GM23338 (cell line): Measurements from ENCODE around the gene OSBPL7. TPM values are rescaled to one million over a fixed set of nuclear protein-coding genes. Genes with fewer than 3 reads are reported as not detected.

Experiments
- ATAC-seq: fragments of 200-7000 bp; cut with Tn5 transposase; 3 replicates; pipeline ENCODE4 v1.9.1; 2020
- DNase-seq: peaks from one replicate; pipeline ENCODE4 v3.0.0-alpha.2; 2015; ENCODE audit warnings: low spot score
- H2AFZ ChIP-seq: fragments of 200-600 bp; sonication (generic); 2 replicates; pipeline ENCODE4 v1.8.0; 2016; ENCODE audit warnings: antibody characterized with exemption, mild to moderate bottlenecking, moderate library complexity
- H3F3A ChIP-seq: fragments of 200-600 bp; sonication (generic); replicated peaks from 2 replicates; pipeline ENCODE4 v1.8.0; 2017; ENCODE audit warnings: antibody characterized with exemption, mixed run types, low read depth
- H3K27ac ChIP-seq: fragments of 200-600 bp; sonication (generic); 2 replicates; pipeline ENCODE4 v1.6.1; 2016; ENCODE audit warnings: low read depth
- H3K27me3 ChIP-seq: fragments of 200-600 bp; sonication (generic); 2 replicates; pipeline ENCODE4 v1.8.0; 2016; ENCODE audit warnings: mild to moderate bottlenecking, mixed run types, moderate library complexity; ENCODE audit not compliant: insufficient read depth
- H3K36me3 ChIP-seq: fragments of 200-600 bp; sonication (generic); 2 replicates; pipeline ENCODE4 v1.8.0; 2016; ENCODE audit warnings: mild to moderate bottlenecking; ENCODE audit not compliant: insufficient read depth
- H3K4me1 ChIP-seq: fragments of 200-600 bp; sonication (generic); 2 replicates; pipeline ENCODE4 v1.8.0; 2016; ENCODE audit warnings: mild to moderate bottlenecking, moderate library complexity; ENCODE audit not compliant: insufficient read depth
- H3K4me2 ChIP-seq: fragments of 200-600 bp; sonication (generic); 2 replicates; pipeline ENCODE4 v1.7.1; 2017; ENCODE audit warnings: mixed run types
- H3K4me3 ChIP-seq: fragments of 200-600 bp; sonication (generic); 2 replicates; pipeline ENCODE4 v1.6.1; 2016; ENCODE audit warnings: mixed run types
- H3K79me2 ChIP-seq: fragments of 200-600 bp; sonication (generic); replicated peaks from 2 replicates; pipeline ENCODE4 v1.8.0; 2017; ENCODE audit warnings: mild to moderate bottlenecking; ENCODE audit not compliant: insufficient read depth
- H3K9me2 ChIP-seq: fragments of 200-600 bp; sonication (generic); 2 replicates; pipeline ENCODE4 v1.8.0; 2017; ENCODE audit not compliant: insufficient read depth
- H4K20me1 ChIP-seq: fragments of 200-600 bp; sonication (generic); replicated peaks from 2 replicates; pipeline ENCODE4 v1.8.0; 2017; ENCODE audit warnings: mild to moderate bottlenecking; ENCODE audit not compliant: insufficient read depth
- H3K27ac Mint-ChIP-seq: 2 replicates; pipeline ENCODE4 v1.8.0; 2020; ENCODE audit warnings: inconsistent platforms, mild to moderate bottlenecking, moderate library complexity, mixed read lengths
- H3K27me3 Mint-ChIP-seq: 3 replicates; pipeline ENCODE4 v1.8.0; 2022; ENCODE audit warnings: low read depth, mild to moderate bottlenecking, moderate library complexity, mixed read lengths, inconsistent platforms; ENCODE audit not compliant: insufficient read depth, poor library complexity
- H3K36me3 Mint-ChIP-seq: 3 replicates; pipeline ENCODE4 v1.8.0; 2021; ENCODE audit warnings: low read depth, mild to moderate bottlenecking, inconsistent platforms, moderate library complexity, mixed read lengths
- H3K4me1 Mint-ChIP-seq: 3 replicates; pipeline ENCODE4 v1.8.0; 2020; ENCODE audit warnings: mild to moderate bottlenecking, inconsistent platforms, mixed read lengths
- H3K4me3 Mint-ChIP-seq: 3 replicates; pipeline ENCODE4 v1.8.0; 2021; ENCODE audit warnings: moderate library complexity, mild to moderate bottlenecking, inconsistent platforms, mixed read lengths
- H3K9me3 Mint-ChIP-seq: 3 replicates; pipeline ENCODE4 v1.8.0; 2020; ENCODE audit warnings: moderate library complexity, mild to moderate bottlenecking, inconsistent platforms, mixed read lengths
- CREB1 ChIP-seq: fragments of 250-450 bp; sonication (Bioruptor Pico); IDR thresholded peaks from 2 replicates; pipeline ENCODE4 v1.5.0; 2020; ENCODE audit warnings: low read depth, mild to moderate bottlenecking, moderate library complexity
- CTCF ChIP-seq, 2 experiments: fragments of 200-600 bp in 1 of 2; sonication (generic) in 1 of 2; conservative IDR thresholded peaks; 2 replicates each; pipeline versions ENCODE4 v1.5.1 to v1.6.1; 2016 to 2017; ENCODE audit warnings: antibody characterized with exemption in 2 of 2, low read depth in 2 of 2, mild to moderate bottlenecking in 2 of 2, moderate library complexity in 1 of 2
- ETS1 ChIP-seq: IDR thresholded peaks from 2 replicates; pipeline ENCODE4 v1.6.1; 2016; ENCODE audit warnings: antibody characterized with exemption
- EZH2 ChIP-seq: fragments of 200-600 bp; sonication (generic); IDR thresholded peaks from one replicate; pipeline ENCODE4 v1.8.0; 2017; ENCODE audit warnings: antibody characterized with exemption, mild to moderate bottlenecking, low read depth; ENCODE audit not compliant: unreplicated experiment
- EZH2phosphoT487 ChIP-seq: fragments of 200-600 bp; sonication (generic); IDR thresholded peaks from one replicate; pipeline ENCODE4 v1.8.1; 2018; ENCODE audit warnings: antibody characterized with exemption; ENCODE audit not compliant: unreplicated experiment
- JUNB ChIP-seq: IDR thresholded peaks from one replicate; pipeline ENCODE4 v1.6.1; 2016; ENCODE audit warnings: antibody characterized with exemption; ENCODE audit not compliant: unreplicated experiment
- NANOG ChIP-seq: IDR thresholded peaks from 2 replicates; pipeline ENCODE4 v1.6.1; 2016; ENCODE audit warnings: antibody characterized with exemption, borderline replicate concordance
- POLR2AphosphoS5 ChIP-seq: IDR thresholded peaks from 2 replicates; pipeline ENCODE4 v1.6.1; 2016; ENCODE audit warnings: antibody characterized with exemption, low read depth
- REST ChIP-seq: IDR thresholded peaks from one replicate; pipeline ENCODE4 v1.6.1; 2018; ENCODE audit warnings: antibody characterized with exemption; ENCODE audit not compliant: unreplicated experiment
- STAT1 ChIP-seq: IDR thresholded peaks from one replicate; pipeline ENCODE4 v1.6.1; 2016; ENCODE audit warnings: antibody characterized with exemption; ENCODE audit not compliant: unreplicated experiment
- ZNF114 ChIP-seq: fragments of 250-450 bp; sonication (Bioruptor Pico); IDR thresholded peaks from 2 replicates; pipeline ENCODE4 v1.5.0; 2020; ENCODE audit warnings: mild to moderate bottlenecking, moderate library complexity
- ZNF331 ChIP-seq: fragments of 250-450 bp; sonication (Bioruptor Pico); IDR thresholded peaks from 2 replicates; pipeline ENCODE4 v1.5.0; 2020; ENCODE audit warnings: low read depth, mild to moderate bottlenecking, moderate library complexity
- ZNF462 ChIP-seq: fragments of 250-450 bp; sonication (Bioruptor Pico); IDR thresholded peaks from 2 replicates; pipeline ENCODE4 v1.5.0; 2020; ENCODE audit warnings: mild to moderate bottlenecking, moderate library complexity
- polyA plus RNA-seq: library from polyadenylated mRNA; unstranded; fragments of >200 nt; fragmentation: Nextera tagmentation; extraction: Ambion mirVana; gene quantifications from 2 replicates; pipeline ENCODE4 v1.2.1, GENCODE V29; 2016
- total RNA-seq: library from RNA; depleted of rRNA; stranded (reverse); fragments of >200 nt; shearing (Covaris generic); gene quantifications from 2 replicates; pipeline ENCODE4 v1.2.3, GENCODE V29; 2014

Gene OSBPL7
- total and polyA plus RNA-seq, 2 experiments from 2014 or later, result 3.4 to 8.1 TPM

GRCh38 chr17:47844227-47844626 is 22.6 kb upstream of the OSBPL7 start:
- Mint-ChIP-seq H3K36me3 (no peaks in the 10 kb centered on the region), H3K27me3 (peaks cover 56% of the 10 kb centered on the region), H3K27ac (no peak overlapping the region)

More at GRCh38 chr17:47844227-47844626, 22.6 kb upstream of the OSBPL7 start:
- peaks cover 57% of the 10 kb centered on the region for H3K27me3 ChIP-seq
- H2AFZ ChIP-seq, result no peak overlapping the region
- no peaks in the 10 kb centered on the region for H3K9me2 ChIP-seq
- H3K4me3 ChIP-seq, result no peak overlapping the region
- DNase-seq (no peak), ATAC-seq (no peak)
- H3K36me3 ChIP-seq, result no peaks in the 10 kb centered on the region
- TF ChIP-seq ETS1 (no peak), CREB1 (CRISPR knock-in tag) (no peak), POLR2AphosphoS5 (no peak), ZNF331 (CRISPR knock-in tag) (no peak), ZNF462 (CRISPR knock-in tag) (no peak), REST (no peak), EZH2 (no peak), NANOG (no peak), CTCF (conservative IDR thresholded peaks at IDR 0.05; ENCODE audit: low read depth in 2 of 2) (no peak), EZH2phosphoT487 (no peak), STAT1 (no peak), JUNB (no peak), ZNF114 (no peak)
- no peak overlapping the region for H3K27ac ChIP-seq
- no peaks in the 10 kb centered on the region; the same call in 1 of the 2 replicates for H3K79me2 ChIP-seq
- no peaks in the 10 kb centered on the region; the same call in 1 of the 2 replicates for H4K20me1 ChIP-seq
- no peak overlapping the region for H3K4me3 Mint-ChIP-seq
- peaks cover 27% of the 10 kb centered on the region; the same call in 1 of the 2 replicates for H3K4me1 ChIP-seq
- H3K4me1 Mint-ChIP-seq, result peaks cover 50% of the 10 kb centered on the region
- H3K4me2 ChIP-seq, result no peak overlapping the region
- peaks cover 10% of the 10 kb centered on the region; the same call in 1 of the 2 replicates for H3F3A ChIP-seq
- no peaks in the 10 kb centered on the region for H3K9me3 Mint-ChIP-seq
